ENCODE data around the gene MERTK. TPM values are rescaled to one million over a fixed set of nuclear protein-coding genes. Genes with fewer than 3 reads are reported as not detected.
A peak's percentile ranks its signal among the peaks of the same experiment; 100 is the strongest.

Gene MERTK
- total and polyA plus RNA-seq, 2 of the 13 experiments (the other 11 are each of a cell fraction or from before 2014, with no cell fraction given), result 37.3 to 44.7 TPM

GRCh38 chr2:111919794-111920608 lies 21.6 kb downstream of the MERTK start (continued):
- TF ChIP-seq, protein P1, sequence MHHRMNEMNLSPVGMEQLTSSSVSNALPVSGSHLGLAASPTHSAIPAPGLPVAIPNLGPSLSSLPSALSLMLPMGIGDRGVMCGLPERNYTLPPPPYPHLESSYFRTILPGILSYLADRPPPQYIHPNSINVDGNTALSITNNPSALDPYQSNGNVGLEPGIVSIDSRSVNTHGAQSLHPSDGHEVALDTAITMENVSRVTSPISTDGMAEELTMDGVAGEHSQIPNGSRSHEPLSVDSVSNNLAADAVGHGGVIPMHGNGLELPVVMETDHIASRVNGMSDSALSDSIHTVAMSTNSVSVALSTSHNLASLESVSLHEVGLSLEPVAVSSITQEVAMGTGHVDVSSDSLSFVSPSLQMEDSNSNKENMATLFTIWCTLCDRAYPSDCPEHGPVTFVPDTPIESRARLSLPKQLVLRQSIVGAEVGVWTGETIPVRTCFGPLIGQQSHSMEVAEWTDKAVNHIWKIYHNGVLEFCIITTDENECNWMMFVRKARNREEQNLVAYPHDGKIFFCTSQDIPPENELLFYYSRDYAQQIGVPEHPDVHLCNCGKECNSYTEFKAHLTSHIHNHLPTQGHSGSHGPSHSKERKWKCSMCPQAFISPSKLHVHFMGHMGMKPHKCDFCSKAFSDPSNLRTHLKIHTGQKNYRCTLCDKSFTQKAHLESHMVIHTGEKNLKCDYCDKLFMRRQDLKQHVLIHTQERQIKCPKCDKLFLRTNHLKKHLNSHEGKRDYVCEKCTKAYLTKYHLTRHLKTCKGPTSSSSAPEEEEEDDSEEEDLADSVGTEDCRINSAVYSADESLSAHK (CRISPR knock-in tag; IDR thresholded peaks at IDR 0.05; ENCODE audit: borderline replicate concordance), result no peak
- TF ChIP-seq ZNF567 (CRISPR knock-in tag; IDR thresholded peaks at IDR 0.05; ENCODE audit: borderline replicate concordance) (0 out of 2 replicates have a peak, but pooled peaks have one; percentile 36), SOX13 (IDR thresholded peaks at IDR 0.05) (no peak), SOX13 (CRISPR knock-in tag; conservative IDR thresholded peaks at IDR 0.05 in 1 of 2, IDR thresholded peaks at IDR 0.05 in 1 of 2) (peak in 1 of 2 experiments; percentile 65; a peak in 2 of 4 replicates), BHLHE40 (IDR thresholded peaks at IDR 0.05; ENCODE audit: low read length) (peak; percentile 20; the same call in 1 of the 2 replicates), FOXM1 (CRISPR knock-in tag; IDR thresholded peaks at IDR 0.05) (no peak), IRX3 (CRISPR knock-in tag; IDR thresholded peaks at IDR 0.05; ENCODE audit: borderline replicate concordance, low read depth) (no peak), YY1 (IDR thresholded peaks at IDR 0.05; ENCODE audit: insufficient read depth, insufficient replicate concordance, low read depth, low read length) (peak; percentile 56), CENPX (CRISPR knock-in tag; IDR thresholded peaks at IDR 0.05) (no peak), POLR2A (IDR thresholded peaks at IDR 0.05; ENCODE audit: insufficient read depth in 1 of 2, low read depth in 2 of 2, low read length in 2 of 2) (peak; percentile 84 to 91), ZNF33B (CRISPR knock-in tag; IDR thresholded peaks at IDR 0.05) (peak; percentile 79; the same call in 1 of the 2 replicates), ZNF598 (CRISPR knock-in tag; IDR thresholded peaks at IDR 0.05; ENCODE audit: borderline replicate concordance) (0 out of 2 replicates have a peak, but pooled peaks have one; percentile 53), ARNTL (CRISPR knock-in tag; IDR thresholded peaks at IDR 0.05) (peak; percentile 49; the same call in 1 of the 2 replicates), PATZ1 (CRISPR knock-in tag; IDR thresholded peaks at IDR 0.05) (peak; percentile 58), REPIN1 (CRISPR knock-in tag; IDR thresholded peaks at IDR 0.05; ENCODE audit: borderline replicate concordance, low read depth) (peak; percentile 83), PAXIP1 (CRISPR knock-in tag; conservative IDR thresholded peaks at IDR 0.05) (peak; percentile 96), SALL1 (CRISPR knock-in tag; IDR thresholded peaks at IDR 0.05) (peak; percentile 93), ZNF264 (CRISPR knock-in tag; IDR thresholded peaks at IDR 0.05) (peak; percentile 58; the same call in 1 of the 2 replicates), ZNF75D (CRISPR knock-in tag; IDR thresholded peaks at IDR 0.05; ENCODE audit: borderline replicate concordance) (no peak), RAD21 (CRISPR knock-in tag; IDR thresholded peaks at IDR 0.05) (peak; percentile 37), CREB1 (IDR thresholded peaks at IDR 0.05) (no peak), CREB1 (CRISPR knock-in tag; IDR thresholded peaks at IDR 0.05) (peak; percentile 62; the same call in 1 of the 2 replicates)
